ENCODE measurements around the gene SF3B2. TPM values are rescaled to one million over a fixed set of nuclear protein-coding genes. Genes with fewer than 3 reads are reported as not detected.

The SF3B2 gene
- polyA plus RNA-seq, 1 donor, result 128 TPM

DNA sequence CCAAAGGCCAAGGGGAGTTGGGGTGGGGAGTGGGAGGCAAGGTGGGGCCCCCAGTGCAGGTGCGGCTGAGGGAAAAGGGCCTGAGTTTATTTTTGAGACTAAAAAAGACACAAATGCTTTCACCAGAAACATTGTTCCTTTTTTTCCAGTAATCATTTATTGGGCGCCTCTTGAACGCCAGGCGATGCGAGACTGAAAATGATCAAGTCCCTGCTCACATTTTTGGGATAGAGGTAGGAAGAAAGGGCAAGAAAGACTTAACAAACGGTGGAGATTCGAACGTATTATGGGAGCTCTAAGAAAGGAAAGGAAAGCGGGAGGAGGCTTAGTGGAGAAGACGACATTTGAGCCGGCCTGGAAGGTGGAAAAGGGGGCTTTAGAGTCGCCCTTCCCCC is 796 bp upstream of the SF3B2 start:
- DNase-seq, result no peak

DNA sequence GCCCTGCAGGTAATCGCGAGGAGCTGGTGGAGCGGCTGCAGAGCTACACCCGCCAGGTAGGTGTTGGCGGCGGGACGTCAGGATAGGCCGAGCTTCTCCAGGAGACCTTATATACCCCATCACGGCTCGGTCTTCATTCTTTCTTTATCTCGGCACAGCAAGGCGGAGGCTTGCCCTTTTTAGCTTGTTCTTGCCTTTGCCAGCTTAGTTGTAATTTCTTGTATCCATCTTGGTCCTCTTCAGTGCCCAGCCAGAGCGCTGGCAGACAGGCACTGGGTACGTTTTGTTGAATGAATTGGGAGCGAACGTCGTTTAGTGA is 459 bp downstream of the SF3B2 start:
- DNase-seq, result no peak

DNA sequence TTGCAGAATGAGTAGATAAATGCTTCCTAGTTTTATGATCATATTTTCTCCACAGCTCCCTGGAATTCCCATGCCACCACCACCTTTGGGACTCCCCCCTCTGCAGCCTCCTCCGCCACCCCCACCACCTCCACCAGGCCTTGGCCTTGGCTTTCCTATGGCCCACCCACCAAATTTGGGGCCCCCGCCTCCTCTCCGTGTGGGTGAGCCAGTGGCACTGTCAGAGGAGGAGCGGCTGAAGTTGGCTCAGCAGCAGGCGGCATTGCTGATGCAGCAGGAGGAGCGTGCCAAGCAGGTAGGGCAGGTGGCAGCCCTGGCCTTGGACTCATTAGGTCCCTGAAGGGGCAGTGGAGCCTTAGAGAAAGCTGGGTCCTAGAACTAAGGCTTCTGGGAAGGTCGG is 2.9 kb downstream of the SF3B2 start:
- DNase-seq, result no peak

DNA sequence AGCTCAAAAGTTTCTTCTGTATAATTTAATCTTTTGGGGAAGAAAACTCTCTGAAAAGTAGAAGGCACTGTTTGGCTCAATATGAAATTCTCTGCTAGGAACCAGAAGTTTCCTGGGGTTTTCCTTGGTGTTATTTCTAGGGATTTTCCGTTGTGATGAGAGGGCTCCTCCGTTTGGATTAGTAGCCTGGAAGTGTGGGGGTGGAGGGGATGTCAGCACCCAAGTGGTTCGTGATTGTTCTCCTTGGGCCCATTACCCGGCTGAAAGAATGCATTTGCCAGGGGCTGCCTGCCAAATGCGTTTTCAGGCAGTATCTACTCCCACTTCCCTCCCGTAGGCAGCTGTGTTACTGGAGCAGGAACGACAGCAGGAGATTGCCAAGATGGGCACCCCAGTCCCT is 4.3 kb downstream of the SF3B2 start:
- DNase-seq, result no peak

DNA sequence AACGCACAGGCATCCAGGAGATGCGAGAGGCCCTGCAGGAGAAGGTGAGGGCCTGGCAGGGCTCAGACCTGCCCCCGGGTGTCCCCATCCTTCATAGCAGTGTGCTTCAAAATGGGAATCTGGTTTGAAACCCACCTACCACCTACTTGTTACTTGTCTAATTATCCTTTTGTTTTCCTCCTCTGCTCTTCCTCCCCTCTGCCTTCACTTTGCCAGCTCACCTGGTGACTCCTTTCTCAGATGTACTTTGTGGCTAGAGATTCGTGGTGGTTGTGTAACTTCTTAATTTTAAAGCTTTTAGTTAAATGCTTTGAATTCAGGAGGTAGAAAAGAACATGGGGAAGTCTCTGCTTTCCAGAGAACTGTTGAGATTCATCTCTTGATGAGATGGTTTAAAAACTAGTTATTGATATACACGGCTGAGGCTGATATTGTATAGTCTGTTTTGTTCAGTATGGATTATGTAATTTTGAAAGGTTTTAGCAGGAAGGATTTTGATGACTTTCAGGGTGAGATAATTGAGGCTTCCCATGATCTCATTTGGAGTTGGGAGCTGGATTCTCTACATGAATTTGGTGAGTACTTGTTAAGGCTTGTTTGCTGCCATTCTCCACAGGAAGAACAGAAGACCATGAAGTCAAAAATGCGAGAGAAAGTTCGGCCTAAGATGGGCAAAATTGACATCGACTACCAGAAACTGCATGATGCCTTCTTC is 8.0 kb downstream of the SF3B2 start:
- DNase-seq, result no peak

DNA sequence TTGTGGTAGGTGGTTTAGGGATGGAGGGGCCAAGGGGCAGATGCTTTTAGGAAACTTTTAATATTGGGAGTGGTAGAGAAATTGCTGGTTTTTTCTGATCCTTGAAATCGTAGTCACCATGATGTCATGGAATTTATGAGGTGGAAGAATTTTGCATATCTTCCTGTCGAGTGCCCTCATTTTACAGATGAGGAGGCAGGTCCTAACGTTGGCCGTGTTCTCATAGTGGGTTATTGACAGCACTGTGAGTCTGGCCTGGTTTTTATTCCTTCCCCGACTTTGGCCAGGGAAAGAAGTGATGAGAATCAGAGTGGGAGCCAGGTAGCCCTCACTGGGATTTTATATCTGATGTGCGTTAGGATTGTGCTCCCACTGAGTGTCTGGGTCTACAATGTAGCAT is 9.1 kb downstream of the SF3B2 start:
- DNase-seq, result no peak

DNA sequence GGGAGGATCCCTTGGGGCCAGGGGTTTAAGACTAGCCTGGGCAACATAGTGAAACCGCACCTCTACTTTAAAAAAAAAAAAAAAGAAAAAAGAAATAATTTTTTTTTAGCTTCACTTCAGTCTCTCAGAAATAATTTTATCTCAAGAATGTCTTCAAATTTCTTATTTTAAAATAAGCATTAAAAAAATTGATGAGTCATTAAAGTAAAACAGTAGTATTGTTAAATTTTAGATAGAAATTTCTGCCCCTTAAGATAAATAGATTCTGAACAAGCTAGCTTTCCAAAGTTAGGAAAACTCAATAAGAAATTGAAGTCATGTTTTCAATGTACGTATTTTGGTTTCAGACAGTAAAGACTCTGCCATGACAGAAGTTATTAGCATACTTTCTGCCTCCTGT is 10.2 kb downstream of the SF3B2 start:
- no peak for DNase-seq

DNA sequence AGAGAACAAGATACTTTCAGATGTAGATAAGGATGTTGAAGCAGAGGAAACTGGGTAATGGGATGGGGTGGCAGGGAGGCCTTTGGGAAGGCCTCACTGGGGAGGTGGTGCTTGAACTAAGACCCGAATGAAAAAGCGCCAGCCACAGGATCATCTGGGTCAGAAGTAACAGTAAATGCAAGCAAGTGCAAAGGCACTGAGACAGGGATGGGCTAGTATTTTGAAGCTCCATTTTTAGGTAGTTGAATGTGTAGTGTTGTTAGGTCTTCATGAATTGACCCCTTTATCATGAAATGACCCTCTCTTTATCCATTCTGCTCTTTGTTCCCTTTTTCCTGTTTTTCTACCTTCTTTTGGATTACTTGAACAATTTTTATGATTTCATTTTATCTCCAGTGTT is 11.7 kb downstream of the SF3B2 start:
- DNase-seq, result no peak

DNA sequence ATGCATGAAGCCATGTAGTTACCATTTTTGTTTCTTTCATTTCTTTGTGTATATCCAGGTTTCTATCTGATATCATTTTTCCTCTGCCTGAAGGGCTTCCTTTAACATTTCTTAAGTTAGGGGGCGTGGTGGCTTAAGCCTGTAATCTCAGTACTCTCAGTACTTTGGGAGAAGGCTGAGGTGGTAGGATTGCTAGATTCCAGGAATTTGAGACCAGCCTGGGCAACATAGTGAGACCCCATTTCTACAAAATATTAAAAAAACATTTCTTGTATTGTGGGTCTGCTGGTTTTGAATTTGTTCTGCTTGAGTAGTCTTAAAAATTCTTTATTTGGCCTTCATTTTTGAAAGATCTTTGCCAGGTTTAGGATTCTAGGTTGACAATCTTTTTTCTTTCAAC is 12.4 kb downstream of the SF3B2 start:
- DNase-seq, result no peak

DNA sequence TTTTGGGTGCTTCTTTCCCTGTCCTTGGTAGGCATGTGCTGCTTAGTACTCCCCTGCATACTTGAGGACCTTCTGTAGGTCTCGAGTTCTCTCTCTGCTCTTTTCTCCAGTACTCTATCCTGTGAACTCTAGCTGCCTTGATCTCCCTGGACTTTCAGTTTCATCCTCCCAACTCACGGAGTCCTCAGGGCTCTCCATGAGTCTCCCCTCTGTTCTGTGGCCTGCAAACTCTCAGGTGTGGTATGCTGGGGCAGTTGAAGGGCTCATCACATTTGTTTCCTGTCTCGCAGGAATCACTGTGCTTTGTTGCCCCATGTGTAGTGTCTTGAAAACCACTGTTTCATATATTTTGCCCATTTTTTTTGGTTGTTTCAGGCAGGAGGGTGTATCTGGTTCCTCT is 14.6 kb downstream of the SF3B2 start:
- no peak for DNase-seq

DNA sequence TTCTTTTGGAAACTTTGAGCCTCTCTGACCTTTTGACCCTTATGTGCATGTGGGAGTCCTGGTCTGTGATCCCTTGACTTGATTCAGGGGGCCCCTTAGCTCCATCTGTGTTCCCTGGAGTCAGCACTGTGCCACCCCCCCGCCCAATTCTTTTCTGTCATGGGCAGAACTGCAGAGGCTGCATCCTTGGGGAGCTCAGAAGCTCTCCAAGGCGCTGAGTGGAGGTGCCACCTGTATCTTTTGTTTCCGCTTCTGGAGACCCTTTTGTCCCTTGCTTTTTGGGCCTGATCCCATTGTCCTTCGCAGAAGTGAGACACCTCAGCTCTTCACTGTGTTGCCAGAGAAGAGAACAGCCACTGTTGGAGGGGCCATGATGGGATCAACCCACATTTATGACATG is 15.5 kb downstream of the SF3B2 start:
- DNase-seq, result no peak

DNA sequence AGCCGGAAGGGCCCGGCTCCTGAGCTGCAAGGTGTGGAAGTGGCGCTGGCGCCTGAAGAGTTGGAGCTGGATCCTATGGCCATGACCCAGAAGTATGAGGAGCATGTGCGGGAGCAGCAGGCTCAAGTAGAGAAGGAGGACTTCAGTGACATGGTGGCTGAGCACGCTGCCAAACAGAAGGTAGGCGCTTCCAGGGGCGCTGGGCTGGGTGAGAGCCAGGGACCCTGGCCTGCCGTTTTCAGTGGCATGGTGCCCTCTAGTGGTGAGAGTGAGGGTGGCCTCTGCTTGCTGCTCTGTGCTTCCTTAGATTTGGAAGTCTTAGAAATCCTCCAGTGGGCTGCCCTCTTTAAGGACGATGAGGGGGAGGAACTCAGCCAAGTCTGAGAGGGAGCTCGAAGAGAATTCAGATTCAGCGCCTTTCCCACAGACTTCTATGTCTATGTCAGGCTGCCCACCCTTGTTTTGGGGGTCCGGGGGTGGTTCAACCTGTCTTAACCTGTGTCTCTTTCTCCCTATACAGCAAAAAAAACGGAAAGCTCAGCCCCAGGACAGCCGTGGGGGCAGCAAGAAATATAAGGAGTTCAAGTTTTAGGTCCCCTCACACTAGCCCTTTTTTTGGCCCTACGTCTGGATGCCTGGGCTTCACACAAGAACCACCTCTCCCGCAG is 16.1 kb downstream of the SF3B2 start:
- DNase-seq, result peak; percentile 62

DNA sequence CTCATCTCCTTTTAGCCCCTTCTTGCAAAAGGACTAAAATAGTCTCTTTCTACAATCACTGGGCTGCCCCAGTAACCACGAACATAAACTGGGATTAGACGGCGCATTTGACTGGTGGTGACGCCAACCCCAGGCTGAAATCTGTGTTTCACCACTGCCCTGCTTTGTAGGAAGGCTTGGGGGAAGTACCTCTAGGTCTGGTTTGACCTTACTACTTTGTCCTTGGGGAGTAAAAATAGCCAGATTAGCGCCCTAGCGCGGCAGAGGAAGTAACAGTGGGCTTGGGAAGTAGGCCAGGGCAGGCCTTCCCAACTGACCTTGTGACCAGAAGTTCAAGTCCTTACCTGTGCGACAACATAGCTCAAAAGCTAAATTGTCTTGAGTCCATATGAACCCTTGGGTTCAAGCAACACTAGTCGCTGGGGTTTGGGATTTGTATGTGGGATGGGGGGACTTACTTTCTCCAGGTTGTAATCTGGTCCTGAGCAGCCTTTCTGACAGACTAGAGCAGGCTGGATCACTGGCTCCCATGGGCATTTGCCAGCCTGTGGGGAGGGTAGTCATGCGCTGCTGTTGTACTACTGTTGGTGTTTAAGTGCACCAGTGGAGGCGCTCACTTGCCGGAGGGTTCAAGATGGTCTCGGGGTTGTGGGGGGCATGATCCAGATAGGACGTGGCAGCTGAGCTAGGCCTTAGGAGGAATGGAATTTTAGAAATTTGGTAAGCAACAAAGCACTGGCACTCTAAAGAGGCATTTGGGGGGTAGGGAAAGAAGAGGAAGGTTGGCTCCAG is 17.0 kb downstream of the SF3B2 start:
- DNase-seq, result no peak

DNA sequence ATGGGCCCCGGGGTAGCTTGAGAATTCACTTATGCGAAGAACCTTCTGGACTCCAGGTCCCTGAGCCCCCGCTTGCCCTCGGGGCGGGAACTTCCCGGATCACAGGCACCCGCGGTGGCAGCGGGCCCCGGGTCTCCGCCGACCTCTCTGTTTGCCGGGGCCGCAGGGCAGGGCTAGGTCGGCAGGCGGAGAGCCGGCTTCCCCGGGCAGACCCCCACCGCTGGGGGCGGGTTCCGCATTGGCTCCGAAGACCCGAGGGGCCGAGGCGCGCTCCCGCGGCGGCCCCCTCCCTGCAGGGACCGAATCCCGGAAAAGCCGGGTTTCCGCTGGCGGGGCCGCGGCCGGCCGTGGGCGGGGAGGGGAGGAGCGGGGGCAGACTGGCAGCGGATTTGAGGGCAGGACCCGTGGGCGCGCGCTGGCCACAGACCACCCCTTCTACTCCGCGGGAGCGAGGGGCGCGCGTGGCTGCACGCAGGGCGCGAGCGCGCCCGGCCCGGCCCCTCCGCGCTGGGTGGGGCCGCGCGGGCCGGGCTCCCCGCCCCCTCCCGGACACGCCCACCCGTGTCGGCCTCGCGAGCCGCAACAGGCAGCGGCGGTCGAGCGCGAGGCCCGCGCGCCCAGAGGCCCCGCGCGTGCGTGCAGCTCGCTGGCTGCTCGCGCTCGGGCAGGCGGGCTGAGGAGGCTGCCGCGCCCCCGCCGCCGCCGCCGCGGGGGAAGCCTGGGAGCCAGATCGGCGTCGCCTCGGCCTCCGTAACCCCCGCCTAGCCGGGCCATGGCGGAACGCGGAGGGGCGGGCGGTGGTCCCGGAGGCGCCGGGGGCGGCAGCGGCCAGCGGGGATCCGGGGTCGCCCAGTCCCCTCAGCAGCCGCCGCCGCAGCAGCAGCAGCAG is 17.8 kb downstream of the SF3B2 start, which contains the start of gene PACS1:
TSS of gene PACS1 (plus strand) at position 558 of the 889 bp plus-strand sequence. CDS start at position 773, 215 bp downstream.
- peak; percentile 87 for DNase-seq

DNA sequence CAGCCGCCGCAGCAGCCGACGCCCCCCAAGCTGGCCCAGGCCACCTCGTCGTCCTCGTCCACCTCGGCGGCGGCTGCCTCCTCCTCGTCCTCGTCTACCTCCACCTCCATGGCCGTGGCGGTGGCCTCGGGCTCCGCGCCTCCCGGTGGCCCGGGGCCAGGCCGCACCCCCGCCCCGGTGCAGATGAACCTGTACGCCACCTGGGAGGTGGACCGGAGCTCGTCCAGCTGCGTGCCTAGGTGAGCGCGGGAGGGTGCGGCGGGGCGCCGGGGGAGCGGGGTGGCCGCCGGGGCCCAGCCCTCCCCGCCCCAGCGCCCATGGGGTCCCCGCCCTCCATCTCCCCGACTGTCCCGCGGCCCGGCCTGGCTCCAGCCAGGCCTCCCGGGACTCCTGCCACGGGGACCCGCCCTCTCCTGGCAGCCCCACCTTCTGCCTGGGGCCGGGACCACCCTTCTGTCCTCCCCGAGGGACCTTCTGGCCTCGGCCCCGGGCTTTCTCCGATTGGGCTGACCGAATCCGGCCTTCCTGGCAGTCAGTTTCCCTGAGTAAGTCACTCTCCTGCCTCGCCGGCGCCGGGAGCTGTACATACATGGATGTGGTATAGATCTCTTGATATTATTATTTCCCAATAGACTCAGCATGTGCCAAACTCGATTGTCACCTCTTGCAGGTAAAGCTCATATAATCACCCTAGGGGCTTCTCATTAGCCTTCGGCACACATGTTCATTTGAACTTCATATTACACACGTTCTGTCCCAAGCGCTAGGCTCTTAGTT is 18.6 kb downstream of the SF3B2 start:
- no peak for DNase-seq

DNA sequence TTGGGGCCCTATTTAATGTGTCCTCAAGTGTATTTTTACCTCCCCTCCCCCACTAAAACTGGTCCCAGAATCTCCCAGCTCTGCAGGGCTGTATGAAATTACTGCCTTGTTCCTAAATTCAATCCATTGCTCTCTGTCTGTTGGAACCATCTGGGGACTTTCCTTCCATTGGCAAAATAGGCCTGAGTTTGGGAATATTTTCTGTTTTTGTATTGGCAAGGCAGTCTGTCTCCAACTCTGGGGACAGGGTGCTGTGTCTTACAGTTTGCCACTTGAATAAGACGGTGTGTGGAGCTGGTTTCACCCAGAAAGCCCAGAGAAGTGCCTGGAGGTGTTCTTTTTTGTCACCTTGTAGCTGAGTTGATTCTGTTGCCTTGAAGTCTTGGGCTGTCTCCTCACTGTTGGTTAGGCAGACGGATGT is 19.2 kb downstream of the SF3B2 start:
- DNase-seq, result no peak

DNA sequence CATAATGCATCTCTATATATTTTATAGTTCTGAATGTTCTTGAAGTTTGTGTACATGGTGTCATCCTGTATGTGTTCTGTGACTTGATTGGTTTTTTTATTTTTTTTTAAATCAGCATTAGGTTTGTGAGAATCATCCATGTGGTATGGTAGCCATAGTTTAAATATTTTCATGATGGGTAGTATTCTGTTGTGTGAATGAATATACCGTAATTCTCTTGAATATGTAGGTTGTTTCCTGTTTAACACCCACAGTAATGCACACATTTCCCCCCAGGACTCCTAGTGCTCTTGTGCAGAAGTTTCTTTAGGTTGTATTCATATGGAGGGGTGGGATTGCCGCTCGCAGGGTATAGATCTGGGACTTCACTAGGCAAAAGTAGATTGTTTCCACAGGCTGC is 19.9 kb downstream of the SF3B2 start:
- no peak for DNase-seq

DNA sequence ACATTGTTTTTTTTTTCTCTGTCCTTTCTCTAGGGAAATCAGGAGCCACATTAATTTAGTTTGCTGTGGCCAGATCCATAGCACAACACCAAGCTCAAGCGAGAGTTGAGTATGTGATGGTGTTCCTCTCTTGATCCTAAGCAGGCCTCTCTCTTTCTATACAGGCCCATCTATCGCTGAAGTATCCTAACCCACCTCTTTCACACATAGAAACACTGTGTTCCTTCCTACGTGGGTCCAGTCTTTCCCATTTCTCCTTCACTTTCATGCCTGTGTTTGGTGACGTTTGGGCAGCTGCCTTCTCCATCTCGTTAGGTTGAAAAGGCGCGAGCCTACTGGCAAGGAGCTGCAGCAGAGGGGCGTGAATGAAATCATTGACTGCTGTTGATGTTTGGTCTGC is 20.4 kb downstream of the SF3B2 start:
- no peak for DNase-seq

DNA sequence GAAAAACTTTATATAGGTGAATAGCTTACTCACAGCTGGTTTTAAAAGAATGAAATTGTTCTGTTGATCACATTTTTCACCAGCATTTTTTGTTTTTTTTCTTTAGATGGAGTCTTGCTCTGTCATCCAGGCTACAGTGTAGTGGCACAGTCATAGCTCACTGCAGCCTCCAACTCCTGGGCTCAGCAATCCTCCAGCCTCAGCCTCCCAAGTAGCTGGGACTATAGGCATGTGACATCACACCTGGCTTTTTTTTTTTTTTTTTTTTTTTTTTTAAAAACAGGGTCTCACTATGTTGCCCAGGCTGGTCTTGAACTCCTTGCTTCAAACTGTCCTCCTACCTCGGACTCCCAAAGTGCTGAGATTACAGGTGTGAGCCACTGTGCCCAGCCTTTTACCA is 21.5 kb downstream of the SF3B2 start:
- DNase-seq, result no peak

DNA sequence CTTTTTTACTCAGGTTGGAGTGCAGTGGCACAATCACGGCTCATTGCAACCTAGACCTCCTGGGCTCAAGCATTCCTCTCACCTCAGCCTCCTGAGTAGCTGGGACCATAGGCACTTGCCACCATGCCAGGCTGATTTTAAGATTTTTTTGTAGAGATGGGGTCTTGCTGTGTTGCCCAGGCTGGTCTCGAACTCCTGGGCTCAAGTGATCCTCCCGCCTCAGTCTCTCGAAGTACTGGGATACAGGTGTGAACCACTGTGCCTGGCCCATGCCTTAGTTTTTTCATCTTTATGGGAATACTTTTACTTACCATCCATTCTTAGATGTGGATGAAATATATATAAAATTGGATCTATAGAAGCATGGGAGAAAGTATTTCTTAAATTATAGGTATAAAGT is 23.1 kb downstream of the SF3B2 start:
- no peak for DNase-seq

DNA sequence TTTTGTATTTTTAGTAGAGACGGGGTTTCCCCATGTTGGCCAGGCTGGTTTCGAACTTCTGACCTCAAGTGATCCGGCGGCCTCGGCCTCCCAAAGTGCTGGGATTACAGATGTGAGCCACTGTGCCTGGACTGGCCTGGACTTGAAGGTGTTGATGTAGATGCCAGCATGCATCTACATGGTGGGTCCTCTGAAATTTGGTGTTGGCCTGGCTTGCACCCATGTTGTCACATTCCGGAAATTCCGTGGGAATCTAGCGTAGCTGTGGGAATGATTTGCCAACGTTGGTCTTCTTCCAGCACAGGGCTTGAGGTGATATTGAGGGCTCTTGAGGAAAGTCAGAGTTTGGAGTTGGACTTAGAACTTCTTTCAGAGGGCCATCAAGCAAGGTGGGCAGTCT is 24.4 kb downstream of the SF3B2 start:
- DNase-seq, result no peak

DNA sequence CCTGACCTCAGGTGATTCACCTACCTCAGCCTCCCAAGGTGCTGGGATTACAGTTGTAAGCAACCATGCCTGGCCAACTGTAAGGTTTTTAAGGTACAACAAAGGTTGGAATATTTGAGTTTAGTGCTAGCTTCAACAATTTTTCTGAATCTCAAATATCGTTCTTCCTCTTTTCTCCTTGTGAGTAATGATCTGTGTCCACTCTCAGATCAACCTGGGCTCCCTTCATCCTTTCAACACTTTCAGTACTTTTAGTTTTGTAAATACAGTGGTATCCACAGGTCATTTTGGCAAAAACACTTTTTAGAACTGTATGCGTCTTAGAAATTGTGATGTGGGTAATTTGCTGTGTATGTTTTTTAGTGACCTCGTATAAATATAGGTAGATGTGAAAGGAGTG is 25.8 kb downstream of the SF3B2 start:
- no peak for DNase-seq

Measured in hindlimb muscle (tissue), 1 donor.